Astrocyte of the spinal cord (primary cell): ENCODE data around the gene SP110.
A peak's percentile ranks its signal among the peaks of the same experiment; 100 is the strongest.

Experiments
- DNase-seq: peaks from one replicate; pipeline ENCODE4 v3.0.0; 2011; ENCODE audit warnings: low read depth, low spot score
- H3K4me3 ChIP-seq: 2 replicates; pipeline ENCODE4 v1.5.1; 2011; ENCODE audit warnings: low read depth, mild to moderate bottlenecking, low read length, moderate library complexity
- CTCF ChIP-seq: IDR thresholded peaks from 2 replicates; pipeline ENCODE4 v1.5.1; 2012; ENCODE audit warnings: low read depth, mild to moderate bottlenecking, low read length, inconsistent platforms
- in situ Hi-C: cut with HindIII; loops from 2 replicates; pipeline ENCODE4 v1.10.0; 2017; ENCODE audit warnings: low sequenced_read_pairs

Gene SP110

GRCh38 chr2:230234845-230235244, 15.1 kb upstream of the SP110 start:
- in situ Hi-C loops: no loop called here

GRCh38 chr2:230234122-230234722, 14.4 kb upstream of the SP110 start:
- H3K4me3 ChIP-seq: no peak overlapping the region
- DNase-seq: no peak
- in situ Hi-C loops: no loop called here
- TF ChIP-seq CTCF: no peak

More at GRCh38 chr2:230234845-230235244, 15.1 kb upstream of the SP110 start:
- peak; percentile 41 for DNase-seq
- H3K4me3 ChIP-seq: no peak overlapping the region
- no peak for TF ChIP-seq CTCF

GRCh38 chr2:230231251-230231650, 11.5 kb upstream of the SP110 start:
- TF ChIP-seq CTCF: no peak
- DNase-seq: peak; percentile 24
- no peak overlapping the region for H3K4me3 ChIP-seq
- in situ Hi-C loops: no loop called here

- TF ChIP-seq CTCF: no peak
- no peak overlapping the region for H3K4me3 ChIP-seq
- in situ Hi-C loops: no loop called here
- DNase-seq: peak; percentile 11
These were observed 10.9 kb upstream of the SP110 start for GRCh38 chr2:230230496-230231200.

GRCh38 chr2:230230087-230230486, 10.3 kb upstream of the SP110 start:
- no peak overlapping the region for H3K4me3 ChIP-seq
- no peak for TF ChIP-seq CTCF
- in situ Hi-C loops: no loop called here
- peak; percentile 85 for DNase-seq

- in situ Hi-C loops: no loop called here
- no peak overlapping the region for H3K4me3 ChIP-seq
- TF ChIP-seq CTCF: no peak
- no peak for DNase-seq
These were observed 7.4 kb upstream of the SP110 start for GRCh38 chr2:230227216-230227615.
